HepG2 (cell line): ENCODE results near the gene BMPR1B. TPM values are rescaled to one million over a fixed set of nuclear protein-coding genes. Genes with fewer than 3 reads are reported as not detected.

Source experiments
- ATAC-seq: fragments of 200-7000 bp; cut with Tn5 transposase; 3 replicates; pipeline ENCODE4 v1.9.1; 2020; ENCODE audit warnings: mild to moderate bottlenecking, moderate library complexity
- BruUV-seq: library from RNA; stranded (reverse); fragments of 400-500 nt; replicated peaks from 2 replicates; lab custom pipeline; 2021; lab: Mats Ljungman, UMichigan
- CTCF ChIA-PET: fragments of 300-600 bp; formaldehyde crosslinking; extraction: SDS; loops from one replicate; lab custom pipeline; 2021; ENCODE audit warnings: low total read pairs, inconsistent platforms, low intra/inter-chr PET ratio; lab: Yijun Ruan, JAX
- POLR2A ChIA-PET: fragments of 350-600 bp; sonication (Branson Sonifier 250); formaldehyde crosslinking; loops from one replicate; lab custom pipeline; 2020; ENCODE audit warnings: antibody characterized with exemption, inconsistent platforms; lab: Yijun Ruan, JAX
- DNase-seq: peaks from one replicate; pipeline ENCODE4 v3.0.0-alpha.2; 2015; ENCODE audit warnings: low spot score
- FAIRE-seq: peaks from 3 replicates; lab custom pipeline; 2011; peaks lifted over from hg19 to GRCh38; lab: Jason Lieb, UNC
- H2AFZ ChIP-seq: one replicate; pipeline ENCODE4 v1.6.1; 2011; ENCODE audit warnings: low read length, inconsistent platforms
- H3K27ac ChIP-seq: fragments of 300-600 bp; 3 replicates; pipeline ENCODE4 v1.8.0; 2011; ENCODE audit warnings: mixed run types, mild to moderate bottlenecking, mixed read lengths, low read length, inconsistent platforms; ENCODE audit not compliant: insufficient read depth; ENCODE audit errors: extremely low read length
- H3K27me3 ChIP-seq, 2 experiments: fragments of 200-600 bp in 1 of 2; 2 replicates in 1 of 2; 3 replicates in 1 of 2; pipeline versions ENCODE4 v1.6.0 to v1.8.0; 2011; ENCODE audit warnings: low read length in 2 of 2, mild to moderate bottlenecking in 2 of 2, moderate library complexity in 2 of 2, inconsistent platforms in 1 of 2; ENCODE audit not compliant: insufficient read depth in 2 of 2, control insufficient read depth in 1 of 2
- H3K36me3 ChIP-seq, 2 experiments: fragments of 200-600 bp in 1 of 2; replicated peaks in 1 of 2; 2 replicates in 1 of 2; 3 replicates in 1 of 2; pipeline versions ENCODE4 v1.5.1 to v1.8.0; 2011; ENCODE audit warnings: low read length in 2 of 2, inconsistent platforms in 1 of 2; ENCODE audit not compliant: insufficient read depth in 2 of 2, control insufficient read depth in 1 of 2
- H3K4me1 ChIP-seq: 2 replicates; pipeline ENCODE4 v1.5.1; 2012; ENCODE audit warnings: low read length, inconsistent platforms; ENCODE audit not compliant: insufficient read depth
- H3K4me2 ChIP-seq: 2 replicates; pipeline ENCODE4 v1.6.0; 2011; ENCODE audit warnings: low read depth, low read length, inconsistent platforms
- H3K4me3 ChIP-seq, 3 experiments: fragments of 200-600 bp in 1 of 3; sonication (generic), shearing (Covaris generic) in 1 of 3; replicated peaks in 1 of 3; 2 replicates each; pipeline ENCODE4 v1.5.1; 2011 to 2016; ENCODE audit warnings: low read length in 3 of 3, inconsistent platforms in 2 of 3, low read depth in 2 of 3, mild to moderate bottlenecking in 2 of 3, control low read depth in 1 of 3, mixed read lengths in 1 of 3; ENCODE audit not compliant: insufficient read depth in 1 of 3
- H3K79me2 ChIP-seq: one replicate; pipeline ENCODE4 v1.6.1; 2011; ENCODE audit warnings: low read length, inconsistent platforms; ENCODE audit not compliant: insufficient read depth
- H3K9ac ChIP-seq: 2 replicates; pipeline ENCODE4 v1.6.0; 2011; ENCODE audit warnings: mild to moderate bottlenecking, low read depth, low read length, inconsistent platforms; ENCODE audit not compliant: insufficient read depth
- H3K9me3 ChIP-seq: 2 replicates; pipeline ENCODE4 v1.5.1; 2012; ENCODE audit warnings: mild to moderate bottlenecking, low read length
- H4K20me1 ChIP-seq: 2 replicates; pipeline ENCODE4 v1.6.0; 2011; ENCODE audit warnings: inconsistent platforms, mild to moderate bottlenecking, low read length, moderate library complexity; ENCODE audit not compliant: insufficient read depth
- CTCF ChIP-seq: sonication (generic); formaldehyde crosslinking; IDR thresholded peaks from 2 replicates; pipeline ENCODE4 v1.5.0; 2020; ENCODE audit warnings: mild to moderate bottlenecking, missing genetic modification reagents, moderate library complexity
- FLYWCH1 ChIP-seq: sonication (generic); formaldehyde crosslinking; IDR thresholded peaks from 2 replicates; pipeline ENCODE4 v1.8.1; 2023; ENCODE audit warnings: mild to moderate bottlenecking, missing genetic modification reagents
- HNRNPK ChIP-seq: fragments of 200-400 bp; formaldehyde crosslinking; IDR thresholded peaks from 2 replicates; pipeline ENCODE4 v1.6.1; 2018; ENCODE audit warnings: low read length, low read depth, moderate library complexity, mild to moderate bottlenecking; ENCODE audit not compliant: poor library complexity, severe bottlenecking
- IRF1 ChIP-seq: sonication (generic); formaldehyde crosslinking; IDR thresholded peaks from 2 replicates; pipeline ENCODE4 v1.4.0; 2020; ENCODE audit warnings: low read depth, mild to moderate bottlenecking, missing genetic modification reagents
- KMT2A ChIP-seq: sonication (generic); formaldehyde crosslinking; IDR thresholded peaks from 2 replicates; pipeline ENCODE4 v1.4.0; 2020; ENCODE audit warnings: missing genetic modification reagents
- MXD3 ChIP-seq: IDR thresholded peaks from 2 replicates; pipeline ENCODE4 v1.6.1; 2016; ENCODE audit warnings: mild to moderate bottlenecking, missing biosample characterization, missing genetic modification reagents
- NBN ChIP-seq: fragments of 450-650 bp; conservative IDR thresholded peaks from 2 replicates; pipeline ENCODE4 v1.6.1; 2017
- NCOA5 ChIP-seq: sonication (generic); formaldehyde crosslinking; IDR thresholded peaks from 2 replicates; pipeline ENCODE4 v1.4.0; 2020; ENCODE audit warnings: missing genetic modification reagents
- REL ChIP-seq: sonication (generic); formaldehyde crosslinking; conservative IDR thresholded peaks from 2 replicates; pipeline ENCODE4 v1.8.0; 2022; ENCODE audit warnings: mild to moderate bottlenecking, missing genetic modification reagents, moderate library complexity
- SSRP1 ChIP-seq: IDR thresholded peaks from 2 replicates; pipeline ENCODE4 v1.6.1; 2016; ENCODE audit warnings: control low read depth
- ZHX2 ChIP-seq, 2 experiments: sonication (generic) in 1 of 2; formaldehyde crosslinking in 1 of 2; IDR thresholded peaks; 2 replicates each; pipeline versions ENCODE4 v1.6.1 to v1.9.0; 2014 to 2022; ENCODE audit warnings: antibody characterized with exemption in 1 of 2, borderline replicate concordance in 1 of 2, inconsistent platforms in 1 of 2, low read depth in 1 of 2, missing genetic modification reagents in 1 of 2
- ZNF232 ChIP-seq: sonication (generic); formaldehyde crosslinking; IDR thresholded peaks from 2 replicates; pipeline ENCODE4 v1.4.0; 2020; ENCODE audit warnings: missing genetic modification reagents, borderline replicate concordance
- ZSCAN29 ChIP-seq: sonication (generic); formaldehyde crosslinking; conservative IDR thresholded peaks from 2 replicates; pipeline ENCODE4 v1.4.0; 2020; ENCODE audit warnings: mild to moderate bottlenecking, missing genetic modification reagents
- WGBS: methylation state at CpG from one replicate; pipeline ENCODE4 v1.1.6; 2017; ENCODE audit warnings: low lambda C conversion rate; 5-methylcytosine and 5-hydroxymethylcytosine counted together
- in situ Hi-C: cut with HindIII; loops from 2 replicates; pipeline ENCODE4 v1.10.0; 2017; ENCODE audit warnings: low pct_unique_long_range_greater_than_20kb; ENCODE audit not compliant: extremely low pct_ligation_motif_present
- intact Hi-C: fragments of 100-400 bp; cut with micrococcal nuclease; formaldehyde crosslinking; loops from one replicate; pipeline ENCODE4 v1.10.0; 2022; ENCODE audit not compliant: unreplicated experiment
- polyA plus RNA-seq, 8 experiments: library from polyadenylated mRNA; depleted of rRNA in 3 of 8; stranded (reverse) in 7 of 8; unstranded in 1 of 8; fragments of >200 nt; fragmentation: Illumina TruSeq in 4 of 8; extraction: Trizol in 4 of 8; gene quantifications; 2 replicates each; pipeline versions ENCODE4 v1.2.1 to v1.2.3, GENCODE V29; 2011 to 2016; ENCODE audit warnings: low read depth in 4 of 8, missing spikeins in 1 of 8, mixed read lengths in 1 of 8; ENCODE audit not compliant: insufficient read depth in 1 of 8
- total RNA-seq, 5 experiments: library from RNA; depleted of rRNA; stranded (reverse); fragments of >200 nt; fragmentation: Illumina TruSeq; extraction: Trizol; gene quantifications; 2 replicates each; pipeline ENCODE4 v1.2.3, GENCODE V29; 2016; ENCODE audit warnings: low read depth in 1 of 5

The BMPR1B gene
- total and polyA plus RNA-seq, 2 of the 13 experiments (the other 11 are each of a cell fraction or from before 2014, with no cell fraction given) = 0.07 TPM; not detected in 1

- H3K4me3 ChIP-seq = no peak overlapping the region
- POLR2A ChIA-PET = no interaction called here
- H2AFZ ChIP-seq = no peak overlapping the region
- no peak overlapping the region for H3K27ac ChIP-seq
- H3K36me3 ChIP-seq = no peaks in the 10 kb centered on the region
- H3K79me2 ChIP-seq = no peaks in the 10 kb centered on the region
- H3K27me3 ChIP-seq = no peaks in the 10 kb centered on the region
- H3K9me3 ChIP-seq = no peaks in the 10 kb centered on the region
- DNase-seq (no peak), FAIRE-seq (no peak), ATAC-seq (no peak)
- no TSS peak for BruUV-seq
- CTCF ChIA-PET = no interaction called here
- WGBS = 6% methylated on average over 1 of the region's 1 CpG
- H3K4me2 ChIP-seq = no peak overlapping the region
- in situ Hi-C loops (no loop called here), intact Hi-C loops (no loop called here)
- no peaks in the 10 kb centered on the region for H4K20me1 ChIP-seq
- H3K9ac ChIP-seq = no peak overlapping the region
- no peaks in the 10 kb centered on the region for H3K4me1 ChIP-seq
- no peak for TF ChIP-seq SSRP1
- TF ChIP-seq ZSCAN29 (CRISPR knock-in tag) = no peak
- no peak for TF ChIP-seq CTCF (CRISPR knock-in tag)
- TF ChIP-seq KMT2A = no peak
- no peak for TF ChIP-seq REL (CRISPR knock-in tag)
- TF ChIP-seq IRF1 (CRISPR knock-in tag) = no peak
- TF ChIP-seq ZNF232 = no peak
- TF ChIP-seq FLYWCH1 (CRISPR knock-in tag) = no peak
- no peak for TF ChIP-seq NCOA5
- no peak for TF ChIP-seq HNRNPK
- no peak for TF ChIP-seq NBN
- TF ChIP-seq MXD3 (CRISPR knock-in tag) = no peak
- no peak for TF ChIP-seq ZHX2 (IDR thresholded peaks at IDR 0.05; ENCODE audit: low read depth)
- no peak for TF ChIP-seq ZHX2 (CRISPR knock-in tag; IDR thresholded peaks at IDR 0.05; ENCODE audit: borderline replicate concordance)
Observed at GRCh38 chr4:94889523-94889922, 131.8 kb downstream of the BMPR1B start.
